ENCODE measurements around the gene YES1. TPM values are rescaled to one million over a fixed set of nuclear protein-coding genes. Genes with fewer than 3 reads are reported as not detected.

Gene YES1
- polyA plus RNA-seq, 1 donor (not counting 4 experiments of a cell fraction or from before 2014, with no cell fraction given), result 22.9 TPM

DNA sequence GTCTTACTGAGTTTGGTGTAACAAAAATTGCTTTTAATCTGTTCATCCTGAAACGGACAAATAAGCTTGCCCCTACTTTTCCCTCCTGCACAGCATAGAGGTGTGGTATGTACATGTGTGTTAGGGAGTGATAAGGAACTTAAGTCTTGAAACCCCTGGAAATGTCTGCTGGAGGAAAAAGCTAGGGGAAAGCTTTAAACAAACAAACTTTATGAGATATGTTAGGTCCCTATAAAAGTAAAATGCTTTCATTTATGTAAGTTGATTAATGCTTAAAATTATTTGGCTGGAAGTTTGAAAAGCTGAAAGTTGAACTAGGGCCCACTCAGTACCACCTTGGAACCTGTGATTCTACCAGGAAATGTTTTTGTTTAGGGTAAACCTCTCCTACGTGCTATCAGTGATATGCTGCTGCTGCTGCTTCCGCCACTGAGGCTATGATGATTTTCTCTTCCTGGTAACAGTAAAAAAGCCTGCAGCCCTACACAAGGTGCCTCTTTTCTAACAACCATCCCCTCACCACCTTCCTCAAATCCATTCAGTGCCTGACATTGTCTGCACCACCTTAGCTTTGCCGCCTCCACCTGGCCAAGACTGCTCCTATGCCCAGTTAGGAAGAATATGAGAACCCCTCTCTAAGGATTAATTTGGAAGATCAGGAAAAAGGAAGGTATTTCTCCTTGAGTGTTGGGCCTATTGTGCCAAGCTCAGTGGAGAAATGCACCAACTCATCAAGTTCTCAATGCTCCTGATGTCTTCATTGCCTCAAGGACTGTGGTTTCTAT, 2.5 kb upstream of the YES1 start:
- Histone ChIP-seq H3K4me2 (ENCODE audit: control insufficient read depth, extremely low read depth, insufficient read depth, low read depth, low read length) (no peak overlapping the region), H3K79me2 (ENCODE audit: control insufficient read depth, insufficient read depth, low read length) (peaks cover 23% of the 10 kb centered on the region), H3K4me3 (ENCODE audit: control insufficient read depth in 2 of 3, extremely low read depth in 1 of 3, insufficient read depth in 2 of 3, low read depth in 1 of 3, low read length in 3 of 3) (no peak overlapping the region), H3K9me3 (ENCODE audit: control insufficient read depth, low read depth, low read length) (no peaks in the 10 kb centered on the region), H3K36me3 (ENCODE audit: control insufficient read depth in 2 of 2, extremely low read depth in 1 of 2, insufficient read depth in 2 of 2, low read length in 2 of 2) (no peaks in the 10 kb centered on the region), H2AFZ (ENCODE audit: control insufficient read depth, low read length) (no peak overlapping the region), H3K4me1 (ENCODE audit: control insufficient read depth, extremely low read depth, insufficient read depth, low read length) (peaks cover 3% of the 10 kb centered on the region), H3K9ac (ENCODE audit: control insufficient read depth, extremely low read depth, insufficient read depth, low read length) (no peak overlapping the region), H3K27me3 (ENCODE audit: control insufficient read depth, extremely low read depth, insufficient read depth, low read length) (no peaks in the 10 kb centered on the region), H3K27ac (ENCODE audit: control insufficient read depth, insufficient read depth, low read length) (no peak overlapping the region), H4K20me1 (ENCODE audit: control insufficient read depth, extremely low read depth, insufficient read depth, low read length) (no peaks in the 10 kb centered on the region), H3K9me1 (ENCODE audit: control insufficient read depth, extremely low read depth, insufficient read depth, low read length) (no peaks in the 10 kb centered on the region)
- TF ChIP-seq EZH2 (IDR thresholded peaks at IDR 0.05; ENCODE audit: low read length), result no peak
- TF ChIP-seq, protein P1, sequence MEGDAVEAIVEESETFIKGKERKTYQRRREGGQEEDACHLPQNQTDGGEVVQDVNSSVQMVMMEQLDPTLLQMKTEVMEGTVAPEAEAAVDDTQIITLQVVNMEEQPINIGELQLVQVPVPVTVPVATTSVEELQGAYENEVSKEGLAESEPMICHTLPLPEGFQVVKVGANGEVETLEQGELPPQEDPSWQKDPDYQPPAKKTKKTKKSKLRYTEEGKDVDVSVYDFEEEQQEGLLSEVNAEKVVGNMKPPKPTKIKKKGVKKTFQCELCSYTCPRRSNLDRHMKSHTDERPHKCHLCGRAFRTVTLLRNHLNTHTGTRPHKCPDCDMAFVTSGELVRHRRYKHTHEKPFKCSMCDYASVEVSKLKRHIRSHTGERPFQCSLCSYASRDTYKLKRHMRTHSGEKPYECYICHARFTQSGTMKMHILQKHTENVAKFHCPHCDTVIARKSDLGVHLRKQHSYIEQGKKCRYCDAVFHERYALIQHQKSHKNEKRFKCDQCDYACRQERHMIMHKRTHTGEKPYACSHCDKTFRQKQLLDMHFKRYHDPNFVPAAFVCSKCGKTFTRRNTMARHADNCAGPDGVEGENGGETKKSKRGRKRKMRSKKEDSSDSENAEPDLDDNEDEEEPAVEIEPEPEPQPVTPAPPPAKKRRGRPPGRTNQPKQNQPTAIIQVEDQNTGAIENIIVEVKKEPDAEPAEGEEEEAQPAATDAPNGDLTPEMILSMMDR (optimal IDR thresholded peaks at IDR 0.05 in 1 of 3, IDR thresholded peaks at IDR 0.05 in 1 of 3, conservative IDR thresholded peaks at IDR 0.05 in 1 of 3; ENCODE audit: extremely low read depth in 1 of 3, insufficient read depth in 2 of 3, low read length in 3 of 3), result peak in 1 of 3 experiments; percentile 29
- DNase-seq (ENCODE audit: low read depth, low spot score), result no peak
- dilution Hi-C loops (cut with MboI; ENCODE audit: extremely low pct_ligation_motif_present, low sequenced_read_pairs), result no loop called here
- FAIRE-seq, result no peak

DNA sequence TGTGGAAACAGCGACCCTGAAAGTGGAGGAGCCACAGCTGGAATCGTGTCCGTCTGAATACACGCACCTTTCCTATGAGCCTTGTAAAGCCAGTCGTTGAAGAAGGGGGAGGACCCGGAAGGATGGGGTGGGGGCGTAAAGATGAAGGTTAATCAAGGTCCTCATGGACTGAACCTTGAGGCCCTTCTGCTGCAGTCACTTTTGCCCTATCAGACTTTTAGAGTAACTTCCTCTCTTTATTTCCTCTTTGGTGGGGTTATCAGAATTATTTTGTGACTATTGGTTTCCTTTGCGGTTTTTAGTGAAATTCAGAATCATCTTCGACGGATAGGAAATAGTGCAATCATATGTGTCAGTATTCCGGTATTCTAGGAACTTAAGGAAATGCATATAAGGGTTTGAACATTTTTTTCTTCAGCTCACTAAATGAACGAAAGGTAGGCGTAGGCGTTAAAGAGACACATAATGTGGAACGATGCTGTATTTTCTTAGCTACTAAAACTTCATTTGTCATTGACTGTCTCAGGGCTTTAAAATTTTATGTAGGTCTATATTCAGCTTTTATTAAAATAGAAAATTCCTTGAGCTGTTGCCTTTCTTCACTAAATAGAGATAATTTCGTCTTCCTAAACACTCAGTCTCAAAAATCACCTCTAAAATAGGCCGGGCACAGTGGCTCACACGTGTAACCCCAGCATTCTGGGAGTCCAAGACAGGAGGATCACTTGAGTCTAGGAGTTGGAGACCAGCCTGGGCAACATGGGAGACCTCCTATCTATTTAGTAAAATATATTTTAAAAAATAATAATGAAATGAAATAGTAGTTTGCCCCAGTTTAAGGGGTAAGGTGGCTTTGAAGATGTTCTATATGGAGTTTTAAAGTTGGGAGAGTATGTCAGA, 1.4 kb upstream of the YES1 start:
- TF ChIP-seq EZH2 (IDR thresholded peaks at IDR 0.05; ENCODE audit: low read length), result no peak
- TF ChIP-seq, protein P1 (optimal IDR thresholded peaks at IDR 0.05 in 1 of 3, IDR thresholded peaks at IDR 0.05 in 1 of 3, conservative IDR thresholded peaks at IDR 0.05 in 1 of 3; ENCODE audit: extremely low read depth in 1 of 3, insufficient read depth in 2 of 3, low read length in 3 of 3), result no peak
- Histone ChIP-seq H2AFZ (ENCODE audit: control insufficient read depth, low read length) (peak overlapping the region; percentile 95), H3K27ac (ENCODE audit: control insufficient read depth, insufficient read depth, low read length) (peak overlapping the region; percentile 84), H3K79me2 (ENCODE audit: control insufficient read depth, insufficient read depth, low read length) (peaks cover 33% of the 10 kb centered on the region), H3K9me3 (ENCODE audit: control insufficient read depth, low read depth, low read length) (no peaks in the 10 kb centered on the region), H3K36me3 (ENCODE audit: control insufficient read depth in 2 of 2, extremely low read depth in 1 of 2, insufficient read depth in 2 of 2, low read length in 2 of 2) (no peaks in the 10 kb centered on the region), H3K27me3 (ENCODE audit: control insufficient read depth, extremely low read depth, insufficient read depth, low read length) (no peaks in the 10 kb centered on the region), H3K4me1 (ENCODE audit: control insufficient read depth, extremely low read depth, insufficient read depth, low read length) (peaks cover 3% of the 10 kb centered on the region), H3K9ac (ENCODE audit: control insufficient read depth, extremely low read depth, insufficient read depth, low read length) (peak overlapping the region; percentile 98), H4K20me1 (ENCODE audit: control insufficient read depth, extremely low read depth, insufficient read depth, low read length) (no peaks in the 10 kb centered on the region), H3K4me2 (ENCODE audit: control insufficient read depth, extremely low read depth, insufficient read depth, low read depth, low read length) (peak overlapping the region; percentile 78), H3K9me1 (ENCODE audit: control insufficient read depth, extremely low read depth, insufficient read depth, low read length) (no peaks in the 10 kb centered on the region), H3K4me3 (ENCODE audit: control insufficient read depth in 2 of 3, extremely low read depth in 1 of 3, insufficient read depth in 2 of 3, low read depth in 1 of 3, low read length in 3 of 3) (peak overlapping the region; percentile 76 to 98 (median 87))
- dilution Hi-C loops (cut with MboI; ENCODE audit: extremely low pct_ligation_motif_present, low sequenced_read_pairs), result no loop called here
- FAIRE-seq (no peak), DNase-seq (ENCODE audit: low read depth, low spot score) (no peak)

Measured in keratinocyte (primary cell).